Heart left ventricle (tissue), 16 donors: ENCODE data around the gene ELF4. TPM values are rescaled to one million over a fixed set of nuclear protein-coding genes. Genes with fewer than 3 reads are reported as not detected.

Source experiments
- ATAC-seq, 4 donors: fragments of 200-7000 bp; cut with Tn5 transposase; one replicate each; pipeline ENCODE4 v1.9.1; 2020 to 2022; ENCODE audit warnings: moderate library complexity in 4 of 4, mild to moderate bottlenecking in 3 of 4, moderate number of reproducible peaks in 1 of 4
- DNase-seq, 5 donors: peaks; one replicate each; pipeline ENCODE4 v3.0.0-alpha.2; 2020
- H3K27ac ChIP-seq, 12 donors: fragments of 200-600 bp; sonication (generic) in 4 of 12; one replicate each; pipeline versions ENCODE4 v1.5.0 to v1.8.0; 2016 to 2022; ENCODE audit warnings: mild to moderate bottlenecking in 2 of 12
- H3K27me3 ChIP-seq, 9 donors: fragments of 200-600 bp; sonication (generic) in 2 of 9; one replicate each; pipeline versions ENCODE4 v1.5.1 to v1.8.0; 2016 to 2022; ENCODE audit warnings: mild to moderate bottlenecking in 3 of 9
- H3K36me3 ChIP-seq, 9 donors: fragments of 200-600 bp; sonication (generic) in 2 of 9; one replicate each; pipeline versions ENCODE4 v1.5.0 to v1.8.0; 2018 to 2022; ENCODE audit warnings: mild to moderate bottlenecking in 2 of 9
- H3K4me1 ChIP-seq, 12 donors: fragments of 200-600 bp; sonication (generic) in 4 of 12; one replicate each; pipeline versions ENCODE4 v1.5.0 to v1.8.0; 2016 to 2022; ENCODE audit warnings: mild to moderate bottlenecking in 3 of 12
- H3K4me3 ChIP-seq, 12 donors: fragments of 200-600 bp; sonication (generic) in 4 of 12; one replicate each; pipeline versions ENCODE4 v1.5.0 to v1.8.0; 2017 to 2022; ENCODE audit warnings: mild to moderate bottlenecking in 9 of 12, moderate library complexity in 4 of 12
- H3K9me3 ChIP-seq, 12 donors: fragments of 200-600 bp; sonication (generic) in 4 of 12; one replicate each; pipeline versions ENCODE4 v1.5.0 to v1.8.0; 2016 to 2022; ENCODE audit warnings: mild to moderate bottlenecking in 1 of 12
- POLR2A ChIP-seq, 2 donors: fragments of 450-650 bp; IDR thresholded peaks; one replicate each; pipeline ENCODE4 v1.6.1; 2017; ENCODE audit warnings: antibody characterized with exemption in 2 of 2, mild to moderate bottlenecking in 2 of 2, moderate library complexity in 2 of 2
- WGBS, 4 donors: extraction: QIAGEN DNeasy Blood & Tissue Kit in 2 of 4; methylation state at CpG; one replicate each; pipeline versions ENCODE4 v1.1.5 to v1.1.7; 2013 to 2018; 5-methylcytosine and 5-hydroxymethylcytosine counted together
- intact Hi-C, 10 donors: fragments of 100-400 bp; cut with DNase I; formaldehyde crosslinking; loops; one replicate each; pipeline versions ENCODE4 v1.11.1 to v1.14.2; 2022
- polyA plus RNA-seq, 2 donors: library from polyadenylated mRNA; stranded (reverse); fragments of 200-250 nt; gene quantifications; one replicate each; pipeline ENCODE4 v1.2.3, GENCODE V29; 2013
- total RNA-seq, 9 donors: library from RNA; depleted of rRNA in 2 of 9; stranded (reverse); fragments of >200 nt in 2 of 9; fragmentation: NEBNext Ultra II Directional in 3 of 9; extraction: Animal tissue kit (Norgen Biotek cat#: 25700) in 3 of 9; gene quantifications; one replicate each; pipeline versions ENCODE4 v1.1.0 to v1.2.4, GENCODE V29; 2016 to 2023
- TF ChIP-seq, protein P1 (sequence below), 12 donors: fragments of 200-600 bp; sonication (generic) in 4 of 12; IDR thresholded peaks; one replicate each; pipeline versions ENCODE4 v1.5.0 to v1.8.0; 2018 to 2022; ENCODE audit warnings: antibody characterized with exemption in 12 of 12, mild to moderate bottlenecking in 5 of 12
- donor health status: ischemic (EF 13 %, LVEDD 7.1; RV severe dilation, severe dysfunction).
- donor health status: healthy with polysubstance abuse.
- donor health status: DM: no; HTN: yes; CAD: no.
- donor health status: DM: no; HTN: no; CAD: no.
- donor health status: ischemic (EF 25% LVEDD 6.9; RV normal size, moderate dysfunction).
- donor health status: ischemic (EF 25% LVEDD 5.7; RV mildly dilated, moderate dysfunction).
- donor health status: healthy.
- donor health status: DM: yes; HTN: yes; CAD: no.
- donor health status: ischemic (EF 35%, LVEDD 5.7; RV mildly dilated, moderate dysfunction).
- donor health status: nonischemic (EF 11% LVEDD 7.7; RV severe dilation, severe dysfunction).
- donor health status: DM: yes; HTN: yes; CAD: no.
- donor health status: PGD.
- donor health status: ischemic (EF 29% LVEDD 5.4; RV normal size, mild dysfunction).
- donor health status: nonischemic (EF 23%, LVEDD 6.1; RV moderate dilation, normal function).

The ELF4 gene
- total and polyA plus RNA-seq, 11 donors = 1.3 to 13.7 (median 3.2) TPM

DNA sequence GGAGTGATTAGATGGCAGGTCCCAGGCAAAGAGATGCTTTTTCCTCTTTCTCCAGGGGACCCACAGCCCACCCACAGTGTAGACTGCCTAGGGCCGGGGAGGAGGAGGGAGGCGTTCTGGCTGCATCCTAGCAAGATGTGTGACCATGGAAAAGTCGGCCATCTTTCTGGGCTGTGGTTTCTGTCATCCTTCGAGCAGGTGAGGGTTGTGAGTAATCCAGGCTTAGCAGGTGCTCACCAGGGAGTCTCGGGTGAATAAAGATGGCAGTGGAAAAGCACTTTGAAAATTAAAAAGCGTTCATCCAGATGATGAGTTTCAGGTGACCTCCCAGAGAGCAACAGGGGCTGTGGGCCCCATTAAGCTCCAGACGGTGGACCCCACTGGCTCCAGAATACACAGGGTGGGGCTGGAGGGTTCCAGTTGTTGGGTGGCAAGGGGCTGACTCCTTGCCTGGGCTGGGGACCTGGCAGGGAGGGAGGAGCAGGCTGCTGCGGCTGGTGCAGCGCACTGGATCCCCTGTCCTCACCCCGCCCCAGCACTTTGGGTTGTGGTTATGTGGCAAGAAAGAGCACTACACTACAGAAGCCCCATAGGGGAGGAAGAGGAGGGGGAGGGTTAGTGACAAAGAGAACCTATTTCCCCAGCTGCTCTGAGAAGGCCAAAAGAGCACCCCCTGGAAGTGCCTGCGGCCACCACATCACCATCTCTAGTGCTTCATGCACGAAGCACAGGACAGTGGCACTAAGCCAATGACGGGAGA is 23.7 kb downstream of the ELF4 start:
- Histone ChIP-seq H3K27ac (peak overlapping the region in 8 of 12 donors; percentile 9 to 89 (median 68)), H3K9me3 (no peaks in the 10 kb centered on the region), H3K27me3 (no peaks in the 10 kb centered on the region), H3K4me3 (peak overlapping the region in 1 of 12 donors; percentile 50), H3K36me3 (no peaks in the 10 kb centered on the region), H3K4me1 (peaks cover 0 to 86% (median 12%) of the 10 kb centered on the region in 12 donors)
- TF ChIP-seq POLR2A (IDR thresholded peaks at IDR 0.05) = no peak
- TF ChIP-seq, protein P1, sequence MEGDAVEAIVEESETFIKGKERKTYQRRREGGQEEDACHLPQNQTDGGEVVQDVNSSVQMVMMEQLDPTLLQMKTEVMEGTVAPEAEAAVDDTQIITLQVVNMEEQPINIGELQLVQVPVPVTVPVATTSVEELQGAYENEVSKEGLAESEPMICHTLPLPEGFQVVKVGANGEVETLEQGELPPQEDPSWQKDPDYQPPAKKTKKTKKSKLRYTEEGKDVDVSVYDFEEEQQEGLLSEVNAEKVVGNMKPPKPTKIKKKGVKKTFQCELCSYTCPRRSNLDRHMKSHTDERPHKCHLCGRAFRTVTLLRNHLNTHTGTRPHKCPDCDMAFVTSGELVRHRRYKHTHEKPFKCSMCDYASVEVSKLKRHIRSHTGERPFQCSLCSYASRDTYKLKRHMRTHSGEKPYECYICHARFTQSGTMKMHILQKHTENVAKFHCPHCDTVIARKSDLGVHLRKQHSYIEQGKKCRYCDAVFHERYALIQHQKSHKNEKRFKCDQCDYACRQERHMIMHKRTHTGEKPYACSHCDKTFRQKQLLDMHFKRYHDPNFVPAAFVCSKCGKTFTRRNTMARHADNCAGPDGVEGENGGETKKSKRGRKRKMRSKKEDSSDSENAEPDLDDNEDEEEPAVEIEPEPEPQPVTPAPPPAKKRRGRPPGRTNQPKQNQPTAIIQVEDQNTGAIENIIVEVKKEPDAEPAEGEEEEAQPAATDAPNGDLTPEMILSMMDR (IDR thresholded peaks at IDR 0.05) = no peak
- peak in 1 of 5 donors; percentile 30 for DNase-seq
- 70 to 85% (median 73%) methylated on average over 13 of the region's 13 CpGs for WGBS, 4 donors
- peak in 2 of 4 donors; percentile 13 to 41 for ATAC-seq
- intact Hi-C loops = no loop called here

DNA sequence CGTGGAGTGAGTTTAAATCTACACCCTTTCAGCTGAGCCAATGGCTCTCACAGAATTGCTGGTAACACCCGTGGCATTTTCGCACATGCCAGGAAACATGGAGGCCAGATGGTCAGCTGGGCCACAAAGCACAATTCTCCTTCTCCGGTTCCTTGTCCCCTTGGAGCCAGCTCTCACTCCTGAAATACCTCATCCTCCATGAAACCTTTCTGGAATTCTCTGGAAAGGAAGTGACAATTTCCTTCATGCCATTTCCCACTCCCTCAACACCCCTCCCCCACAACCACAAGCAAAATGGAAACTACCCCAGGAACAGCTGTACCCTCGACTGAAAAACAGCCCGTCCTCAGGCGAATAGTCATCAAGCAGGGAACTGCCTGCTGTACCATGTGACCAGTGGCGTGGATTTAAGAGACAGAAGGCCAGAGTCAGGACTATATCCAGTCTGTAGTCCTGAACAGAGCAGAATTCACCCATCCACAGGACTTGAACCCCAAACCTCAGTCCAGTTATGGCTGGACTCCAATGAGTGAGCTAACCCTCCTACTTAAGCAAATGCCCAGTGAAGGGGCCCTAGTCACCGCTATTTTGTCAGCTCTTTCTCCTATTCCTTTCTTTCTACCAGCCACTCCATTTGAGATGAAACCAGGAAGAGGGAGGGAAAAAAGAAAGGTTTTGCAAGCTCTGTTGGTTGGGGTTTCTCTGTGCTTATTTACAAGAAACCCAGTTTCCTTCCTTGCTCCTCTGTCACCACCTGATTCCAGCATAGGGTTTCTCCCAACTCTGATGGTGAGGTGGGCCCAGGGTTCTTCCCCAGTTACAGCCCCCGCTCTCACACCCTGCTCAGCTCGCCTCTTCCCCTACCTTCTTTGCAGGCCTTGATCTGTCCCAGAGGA is 24.5 kb downstream of the ELF4 start:
- Histone ChIP-seq H3K9me3 (no peaks in the 10 kb centered on the region), H3K27me3 (no peaks in the 10 kb centered on the region), H3K4me3 (peak overlapping the region in 1 of 12 donors; percentile 50), H3K4me1 (peaks cover 0 to 90% (median 15%) of the 10 kb centered on the region in 12 donors), H3K27ac (peak overlapping the region; percentile 9 to 89 (median 55)), H3K36me3 (no peaks in the 10 kb centered on the region)
- ATAC-seq = peak in 2 of 4 donors; percentile 25 to 42
- peak in 1 of 5 donors; percentile 29 for DNase-seq
- WGBS, 4 donors = 63 to 80% (median 67%) methylated on average over 11 of the region's 11 CpGs
- no peak for TF ChIP-seq POLR2A (IDR thresholded peaks at IDR 0.05)
- TF ChIP-seq, protein P1 (IDR thresholded peaks at IDR 0.05) = no peak
- intact Hi-C loops = no loop called here

DNA sequence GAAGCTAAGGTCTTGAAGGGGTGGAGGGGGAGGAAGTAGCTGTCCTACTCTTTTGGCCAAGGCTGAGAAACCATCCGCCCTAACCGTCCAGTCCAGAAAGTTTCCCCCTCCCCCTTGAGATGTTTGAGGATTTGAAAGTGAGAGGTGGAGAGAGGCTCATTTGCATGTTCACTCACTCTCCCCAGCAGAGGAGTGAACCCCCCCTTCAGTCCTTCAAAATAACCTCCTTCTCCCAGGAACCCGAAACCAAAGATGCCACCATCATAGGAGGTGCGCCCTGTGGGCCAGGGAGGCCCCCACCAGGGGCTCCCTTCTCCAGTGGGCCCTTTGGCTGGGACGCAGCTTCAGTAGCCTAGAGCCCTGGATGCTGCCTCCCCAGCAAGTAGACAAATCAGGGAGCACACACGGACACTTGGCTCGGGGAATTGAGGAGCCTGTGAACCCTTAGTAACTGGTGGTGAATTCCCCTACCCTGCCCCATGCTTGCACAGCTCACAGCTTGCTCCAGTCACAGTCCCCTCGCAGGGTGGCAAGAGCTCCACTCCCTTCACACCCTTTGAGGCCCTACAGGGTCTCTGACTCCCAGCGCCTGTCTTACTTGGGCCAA is 25.6 kb downstream of the ELF4 start:
- intact Hi-C loops = loop anchor here in 4 of 10 donors (5.0 kb wide), 3 partner anchors 33 to 108 kb away; no protein-coding TSS in a partner anchor
- TF ChIP-seq POLR2A (IDR thresholded peaks at IDR 0.05) = no peak
- TF ChIP-seq, protein P1 (IDR thresholded peaks at IDR 0.05) = no peak
- Histone ChIP-seq H3K4me3 (peak overlapping the region in 1 of 12 donors; percentile 50), H3K9me3 (no peaks in the 10 kb centered on the region), H3K4me1 (peaks cover 0 to 88% (median 15%) of the 10 kb centered on the region in 12 donors), H3K27ac (peak overlapping the region; percentile 5 to 89 (median 42)), H3K27me3 (no peaks in the 10 kb centered on the region), H3K36me3 (no peaks in the 10 kb centered on the region)
- DNase-seq = peak in 1 of 5 donors; percentile 18
- WGBS, 4 donors = 73 to 81% (median 77%) methylated on average over 9 of the region's 9 CpGs
- ATAC-seq = no peak
